C4-2B (cell line): ENCODE measurements around the gene ANKS1B.

Source experiments
- H3K27ac ChIP-seq: fragments of 450-650 bp; 2 replicates; pipeline ENCODE4 v1.5.1; 2017
- CTCF ChIP-seq: fragments of 450-650 bp; conservative IDR thresholded peaks from 2 replicates; pipeline ENCODE4 v1.5.1; 2017; ENCODE audit warnings: mild to moderate bottlenecking
- ZFX ChIP-seq: fragments of 450-650 bp; IDR thresholded peaks from 2 replicates; pipeline ENCODE4 v1.6.1; 2017

Gene ANKS1B

GRCh38 chr12:99709116-99709515 lies 275.6 kb downstream of the ANKS1B start:
- TF ChIP-seq ZFX (no peak), CTCF (no peak)

GRCh38 chr12:99707883-99708282 lies 276.9 kb downstream of the ANKS1B start:
- no peak for TF ChIP-seq CTCF
- no peak overlapping the region for H3K27ac ChIP-seq

More at GRCh38 chr12:99709116-99709515, 275.6 kb downstream of the ANKS1B start:
- no peak overlapping the region for H3K27ac ChIP-seq

- TF ChIP-seq ZFX, result no peak
- no peak overlapping the region for H3K27ac ChIP-seq
These were observed 277.8 kb downstream of the ANKS1B start for GRCh38 chr12:99706736-99707473.

GRCh38 chr12:99704458-99704857 lies 280.3 kb downstream of the ANKS1B start:
- no peak overlapping the region for H3K27ac ChIP-seq
- TF ChIP-seq CTCF, result no peak
- TF ChIP-seq ZFX, result no peak

- TF ChIP-seq ZFX, result no peak
- TF ChIP-seq CTCF, result no peak
- no peak overlapping the region for H3K27ac ChIP-seq
These were observed 280.7 kb downstream of the ANKS1B start for GRCh38 chr12:99704036-99704435.

- H3K27ac ChIP-seq, result no peak overlapping the region
- TF ChIP-seq CTCF (no peak), ZFX (no peak)
These were observed 284.7 kb downstream of the ANKS1B start for GRCh38 chr12:99700032-99700431.

- no peak overlapping the region for H3K27ac ChIP-seq
- TF ChIP-seq ZFX (no peak), CTCF (no peak)
These were observed 289.7 kb downstream of the ANKS1B start for GRCh38 chr12:99695050-99695449.

- H3K27ac ChIP-seq, result no peak overlapping the region
- TF ChIP-seq ZFX (no peak), CTCF (no peak)
These were observed 298.6 kb downstream of the ANKS1B start for GRCh38 chr12:99686142-99686541.
